ENCODE results near the gene WDR1.
"Not testable (repeated sequence)": the region's sequence is repeated elsewhere in the genome, so short reads cannot be mapped to it uniquely, and the experiment has no call there.

Gene WDR1

DNA sequence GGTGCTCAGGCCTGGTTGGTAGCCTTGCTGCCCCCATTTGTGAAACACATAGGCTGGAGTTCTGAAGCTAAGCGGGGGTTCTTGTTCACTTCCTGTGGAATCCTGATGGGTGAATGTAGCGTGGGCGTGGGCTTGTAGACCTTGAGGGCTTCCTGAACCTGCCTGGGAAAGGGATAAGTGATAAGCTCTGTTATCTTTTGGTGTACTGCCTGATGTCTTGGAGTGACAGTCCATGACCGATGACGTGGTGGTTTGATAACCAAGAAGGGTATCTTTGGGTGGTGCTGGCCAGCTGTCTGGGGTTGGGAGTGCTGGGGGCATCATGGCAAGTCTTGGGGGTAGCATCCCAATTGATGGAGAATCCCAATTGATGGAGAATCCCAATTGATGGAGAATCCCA is 17.5 kb upstream of the WDR1 start:
- H3K4me3 ChIP-seq (ENCODE audit: low read depth in 1 of 2, low read length in 2 of 2), result no peak overlapping the region
- H3K27me3 ChIP-seq (ENCODE audit: control insufficient read depth in 1 of 2, insufficient read depth in 2 of 2, low read length in 2 of 2), result no peaks in the 10 kb centered on the region
- no peaks in the 10 kb centered on the region for H3K36me3 ChIP-seq (ENCODE audit: control insufficient read depth in 1 of 2, insufficient read depth in 2 of 2, low read length in 2 of 2)
- H3K9ac ChIP-seq (ENCODE audit: low read depth in 1 of 2, low read length in 2 of 2), result no peak overlapping the region
- H3K27ac ChIP-seq (ENCODE audit: low read depth, low read length), result no peak overlapping the region
- H3K4me1 ChIP-seq (ENCODE audit: control insufficient read depth in 1 of 2, insufficient read depth in 2 of 2, low read length in 2 of 2), result no peaks in the 10 kb centered on the region
- no peaks in the 10 kb centered on the region for H3K9me3 ChIP-seq (ENCODE audit: control insufficient read depth in 1 of 2, low read length in 2 of 2)

DNA sequence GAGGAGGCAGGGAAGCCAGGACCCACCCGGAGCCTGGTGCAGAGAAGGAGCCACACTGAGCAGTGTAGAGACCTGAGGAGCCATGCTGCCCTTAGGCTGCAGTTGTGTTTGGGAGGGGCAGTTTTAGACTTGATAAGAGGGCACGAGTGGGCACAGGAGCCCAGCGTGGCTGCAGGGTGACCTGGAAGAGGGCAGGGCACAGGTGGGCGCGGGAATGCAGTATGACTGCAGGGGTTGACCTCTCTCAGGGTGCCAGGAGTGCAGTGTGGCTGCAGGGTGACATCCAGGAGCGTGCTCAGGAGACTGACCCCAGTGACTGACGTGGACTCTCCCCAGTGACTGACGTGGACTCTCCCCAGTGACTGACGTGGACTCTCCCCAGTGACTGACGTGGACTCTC is 14.6 kb upstream of the WDR1 start:
- Histone ChIP-seq H3K9ac (ENCODE audit: low read depth in 1 of 2, low read length in 2 of 2) (no peak overlapping the region), H3K27ac (ENCODE audit: low read depth, low read length) (no peak overlapping the region), H3K27me3 (ENCODE audit: control insufficient read depth in 1 of 2, insufficient read depth in 2 of 2, low read length in 2 of 2) (no peaks in the 10 kb centered on the region), H3K4me1 (ENCODE audit: control insufficient read depth in 1 of 2, insufficient read depth in 2 of 2, low read length in 2 of 2) (no peaks in the 10 kb centered on the region), H3K4me3 (ENCODE audit: low read depth in 1 of 2, low read length in 2 of 2) (no peak overlapping the region), H3K36me3 (ENCODE audit: control insufficient read depth in 1 of 2, insufficient read depth in 2 of 2, low read length in 2 of 2) (no peaks in the 10 kb centered on the region), H3K9me3 (ENCODE audit: control insufficient read depth in 1 of 2, low read length in 2 of 2) (no peaks in the 10 kb centered on the region)

DNA sequence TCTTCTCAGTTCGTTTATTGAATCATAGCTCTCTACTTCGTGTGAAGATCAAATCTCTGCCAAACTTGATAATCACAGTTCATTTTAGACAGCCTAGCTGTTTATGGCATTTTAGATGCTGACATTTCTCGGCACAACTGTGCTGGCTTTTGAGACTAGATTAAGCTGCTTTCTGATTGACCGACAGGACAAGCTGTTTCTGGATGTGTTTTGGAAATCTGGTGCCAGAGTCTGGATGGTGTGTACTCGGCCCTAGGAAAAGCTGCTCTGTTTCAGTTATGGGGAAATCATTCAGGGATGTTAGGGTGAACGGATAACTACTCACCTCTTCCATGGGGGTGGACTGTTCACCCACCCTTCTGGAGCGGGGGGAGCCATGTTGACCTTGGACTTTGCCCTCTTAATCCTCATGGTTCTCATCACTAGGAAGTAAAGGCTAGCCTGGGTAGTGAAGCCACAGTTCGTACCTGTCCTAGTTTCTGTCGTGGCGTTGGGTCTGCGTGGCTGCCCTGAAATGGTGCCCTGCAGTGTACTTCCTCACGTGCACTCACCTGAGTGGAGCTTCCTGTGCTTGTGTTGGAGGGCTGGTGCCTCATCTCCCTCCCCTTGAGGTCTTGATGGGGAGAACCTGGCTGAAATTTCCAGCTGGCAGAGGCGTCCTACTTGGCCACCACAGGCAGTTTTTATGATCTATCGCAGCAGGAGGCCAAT is 13.7 kb upstream of the WDR1 start:
- H3K36me3 ChIP-seq (ENCODE audit: control insufficient read depth in 1 of 2, insufficient read depth in 2 of 2, low read length in 2 of 2), result no peaks in the 10 kb centered on the region
- H3K27ac ChIP-seq (ENCODE audit: low read depth, low read length), result no peak overlapping the region
- no peaks in the 10 kb centered on the region for H3K4me1 ChIP-seq (ENCODE audit: control insufficient read depth in 1 of 2, insufficient read depth in 2 of 2, low read length in 2 of 2)

DNA sequence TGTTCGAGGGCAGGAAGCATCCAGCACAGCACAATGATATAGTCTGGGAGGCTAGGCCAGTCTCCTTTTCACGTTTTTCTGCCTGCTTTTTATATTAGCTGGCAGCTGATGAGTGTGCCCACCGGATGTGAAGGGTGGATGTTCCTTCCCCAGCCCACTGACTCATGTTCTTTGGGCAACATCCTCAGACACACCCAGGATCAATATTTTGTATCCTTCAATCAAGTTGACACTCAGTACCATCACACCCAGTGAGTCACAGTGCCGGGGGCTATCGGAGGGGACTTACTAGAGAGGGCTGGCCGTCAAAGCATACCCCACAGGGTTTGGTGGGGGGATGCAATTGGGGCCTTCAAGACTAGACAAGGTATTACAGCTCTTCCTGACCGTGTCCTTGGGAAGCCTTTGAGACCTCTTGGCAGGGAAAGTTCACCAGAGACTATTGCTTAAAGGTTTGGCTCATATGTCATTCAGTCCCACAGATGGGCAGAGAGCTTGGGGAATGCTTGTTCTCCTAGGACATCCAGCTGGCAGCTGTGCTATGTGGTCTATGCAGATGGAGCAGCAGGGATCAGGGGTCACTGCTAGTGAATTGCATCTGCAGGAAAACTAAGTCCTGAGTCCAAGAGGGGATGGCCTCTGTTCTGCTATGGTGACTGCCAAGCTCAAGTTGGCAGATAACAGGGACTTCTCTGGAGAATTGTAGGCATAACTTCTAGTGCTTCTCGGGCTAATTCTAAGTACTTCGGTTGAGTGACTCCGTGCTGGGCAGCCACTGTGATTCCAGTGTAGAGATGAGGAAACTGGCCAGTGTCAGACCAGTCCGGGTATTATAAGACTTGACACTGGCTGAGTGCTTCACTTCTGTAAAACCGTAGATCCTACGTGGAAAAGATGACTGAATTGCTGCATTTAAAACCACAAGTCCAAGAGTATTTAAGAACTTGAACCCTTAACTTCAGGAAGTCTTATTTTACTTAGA is 12.9 kb upstream of the WDR1 start:
- no peak overlapping the region for H3K4me3 ChIP-seq (ENCODE audit: low read depth in 1 of 2, low read length in 2 of 2)
- H3K4me1 ChIP-seq (ENCODE audit: control insufficient read depth in 1 of 2, insufficient read depth in 2 of 2, low read length in 2 of 2), result peaks cover under 1% of the 10 kb centered on the region in 2 donors
- H3K9me3 ChIP-seq (ENCODE audit: control insufficient read depth in 1 of 2, low read length in 2 of 2), result no peaks in the 10 kb centered on the region
- no peaks in the 10 kb centered on the region for H3K27me3 ChIP-seq (ENCODE audit: control insufficient read depth in 1 of 2, insufficient read depth in 2 of 2, low read length in 2 of 2)
- no peak overlapping the region for H3K9ac ChIP-seq (ENCODE audit: low read depth in 1 of 2, low read length in 2 of 2)
- H3K36me3 ChIP-seq (ENCODE audit: control insufficient read depth in 1 of 2, insufficient read depth in 2 of 2, low read length in 2 of 2), result no peaks in the 10 kb centered on the region
- no peak overlapping the region for H3K27ac ChIP-seq (ENCODE audit: low read depth, low read length)

More for the DNA sequence above, 13.7 kb upstream of the WDR1 start:
- no peak overlapping the region for H3K4me3 ChIP-seq (ENCODE audit: low read depth in 1 of 2, low read length in 2 of 2)
- H3K9ac ChIP-seq (ENCODE audit: low read depth in 1 of 2, low read length in 2 of 2), result no peak overlapping the region
- H3K9me3 ChIP-seq (ENCODE audit: control insufficient read depth in 1 of 2, low read length in 2 of 2), result no peaks in the 10 kb centered on the region
- H3K27me3 ChIP-seq (ENCODE audit: control insufficient read depth in 1 of 2, insufficient read depth in 2 of 2, low read length in 2 of 2), result no peaks in the 10 kb centered on the region

DNA sequence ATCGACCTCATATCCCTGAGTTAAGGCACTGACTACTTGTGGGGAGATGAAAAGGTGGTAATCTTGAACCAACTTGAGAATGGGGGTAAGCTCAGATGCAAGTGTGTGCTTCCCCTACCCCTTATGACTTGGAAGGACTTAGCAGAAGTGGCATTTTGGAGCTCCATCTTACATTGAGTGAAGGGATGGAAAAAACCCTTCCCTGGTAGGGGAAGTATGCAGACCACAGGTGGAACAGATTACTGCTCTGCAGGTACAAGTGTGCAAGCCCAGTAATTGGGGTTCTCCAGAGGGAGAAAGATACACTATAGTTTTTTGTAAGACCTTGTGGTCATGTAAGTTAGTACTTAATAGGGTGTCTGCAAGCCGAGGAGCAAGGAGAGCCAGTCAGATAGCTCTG is 12.2 kb upstream of the WDR1 start:
- no peak overlapping the region for H3K9ac ChIP-seq (ENCODE audit: low read depth in 1 of 2, low read length in 2 of 2)
- H3K36me3 ChIP-seq (ENCODE audit: control insufficient read depth in 1 of 2, insufficient read depth in 2 of 2, low read length in 2 of 2), result no peaks in the 10 kb centered on the region
- H3K27ac ChIP-seq (ENCODE audit: low read depth, low read length), result no peak overlapping the region
- H3K27me3 ChIP-seq (ENCODE audit: control insufficient read depth in 1 of 2, insufficient read depth in 2 of 2, low read length in 2 of 2), result no peaks in the 10 kb centered on the region
- H3K4me1 ChIP-seq (ENCODE audit: control insufficient read depth in 1 of 2, insufficient read depth in 2 of 2, low read length in 2 of 2), result peaks cover 7 to 8% of the 10 kb centered on the region in 2 donors
- no peaks in the 10 kb centered on the region for H3K9me3 ChIP-seq (ENCODE audit: control insufficient read depth in 1 of 2, low read length in 2 of 2)
- no peak overlapping the region for H3K4me3 ChIP-seq (ENCODE audit: low read depth in 1 of 2, low read length in 2 of 2)

DNA sequence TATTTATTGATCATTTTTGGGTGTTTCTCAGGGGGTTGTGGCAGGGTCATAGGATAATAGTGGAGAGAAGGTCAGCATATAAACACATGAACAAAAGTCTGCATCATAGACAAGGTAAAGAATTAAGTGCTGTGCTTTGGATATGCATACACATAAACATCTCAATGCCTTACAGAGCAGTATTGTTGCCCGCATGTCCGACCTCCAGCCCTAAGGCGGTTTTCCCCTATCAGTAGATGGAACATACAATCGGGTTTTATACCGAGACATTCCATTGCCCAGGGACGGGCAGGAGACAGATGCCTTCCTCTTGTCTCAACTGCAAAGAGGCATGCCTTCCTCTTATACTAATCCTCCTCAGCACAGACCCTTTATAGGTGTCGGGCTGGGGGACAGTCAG is 10.9 kb upstream of the WDR1 start:
- not testable (repeated sequence) for H3K36me3 ChIP-seq (ENCODE audit: control insufficient read depth in 1 of 2, insufficient read depth in 2 of 2, low read length in 2 of 2); H3K9me3 ChIP-seq (ENCODE audit: control insufficient read depth in 1 of 2, low read length in 2 of 2); H3K27me3 ChIP-seq (ENCODE audit: control insufficient read depth in 1 of 2, insufficient read depth in 2 of 2, low read length in 2 of 2); H3K4me3 ChIP-seq (ENCODE audit: low read depth in 1 of 2, low read length in 2 of 2); H3K27ac ChIP-seq (ENCODE audit: low read depth, low read length); H3K9ac ChIP-seq (ENCODE audit: low read depth in 1 of 2, low read length in 2 of 2)
- H3K4me1 ChIP-seq (ENCODE audit: control insufficient read depth in 1 of 2, insufficient read depth in 2 of 2, low read length in 2 of 2), result peaks cover 19 to 20% of the 10 kb centered on the region in 2 donors

DNA sequence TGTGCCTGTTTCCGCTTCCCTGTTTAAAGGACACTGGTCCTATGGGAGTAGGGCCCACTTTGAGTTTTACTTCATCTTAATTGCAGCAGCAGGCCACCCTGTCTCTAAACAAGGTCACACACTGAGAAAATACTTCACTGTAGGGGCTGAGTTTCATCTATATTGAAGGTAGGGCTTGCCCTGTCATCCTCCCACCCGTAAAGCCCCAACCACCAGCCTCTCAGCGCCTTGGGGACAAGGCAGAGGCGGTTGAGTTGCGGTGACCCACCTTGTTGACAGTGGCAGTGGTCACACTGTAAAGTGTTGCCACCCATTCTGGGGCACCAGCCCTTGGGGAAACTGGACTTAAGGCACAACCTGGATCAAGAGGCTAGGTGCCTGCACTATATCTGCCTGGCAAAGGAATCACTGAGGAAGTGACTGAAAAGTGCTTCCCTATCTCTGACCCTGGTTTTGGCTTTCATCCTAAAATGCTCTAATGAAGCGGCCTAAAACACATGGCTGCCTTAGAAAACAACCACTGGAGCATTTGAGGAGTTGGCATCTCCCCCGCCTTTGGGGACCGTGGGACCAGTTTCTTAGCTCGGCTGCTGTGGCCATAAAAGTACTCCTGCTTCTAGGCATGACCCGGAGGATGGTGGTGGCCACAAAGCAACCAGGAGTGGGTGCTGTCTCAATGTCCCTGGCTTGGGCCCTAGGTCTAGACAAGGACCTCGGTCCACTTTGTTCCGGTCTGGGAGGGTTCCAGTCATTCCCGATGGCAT is 7.8 kb upstream of the WDR1 start:
- Histone ChIP-seq H3K4me1 (ENCODE audit: control insufficient read depth in 1 of 2, insufficient read depth in 2 of 2, low read length in 2 of 2) (peaks cover 50 to 51% of the 10 kb centered on the region in 2 donors), H3K9ac (ENCODE audit: low read depth in 1 of 2, low read length in 2 of 2) (no peak overlapping the region), H3K36me3 (ENCODE audit: control insufficient read depth in 1 of 2, insufficient read depth in 2 of 2, low read length in 2 of 2) (no peaks in the 10 kb centered on the region), H3K9me3 (ENCODE audit: control insufficient read depth in 1 of 2, low read length in 2 of 2) (no peaks in the 10 kb centered on the region), H3K4me3 (ENCODE audit: low read depth in 1 of 2, low read length in 2 of 2) (no peak overlapping the region), H3K27ac (ENCODE audit: low read depth, low read length) (no peak overlapping the region), H3K27me3 (ENCODE audit: control insufficient read depth in 1 of 2, insufficient read depth in 2 of 2, low read length in 2 of 2) (no peaks in the 10 kb centered on the region)

DNA sequence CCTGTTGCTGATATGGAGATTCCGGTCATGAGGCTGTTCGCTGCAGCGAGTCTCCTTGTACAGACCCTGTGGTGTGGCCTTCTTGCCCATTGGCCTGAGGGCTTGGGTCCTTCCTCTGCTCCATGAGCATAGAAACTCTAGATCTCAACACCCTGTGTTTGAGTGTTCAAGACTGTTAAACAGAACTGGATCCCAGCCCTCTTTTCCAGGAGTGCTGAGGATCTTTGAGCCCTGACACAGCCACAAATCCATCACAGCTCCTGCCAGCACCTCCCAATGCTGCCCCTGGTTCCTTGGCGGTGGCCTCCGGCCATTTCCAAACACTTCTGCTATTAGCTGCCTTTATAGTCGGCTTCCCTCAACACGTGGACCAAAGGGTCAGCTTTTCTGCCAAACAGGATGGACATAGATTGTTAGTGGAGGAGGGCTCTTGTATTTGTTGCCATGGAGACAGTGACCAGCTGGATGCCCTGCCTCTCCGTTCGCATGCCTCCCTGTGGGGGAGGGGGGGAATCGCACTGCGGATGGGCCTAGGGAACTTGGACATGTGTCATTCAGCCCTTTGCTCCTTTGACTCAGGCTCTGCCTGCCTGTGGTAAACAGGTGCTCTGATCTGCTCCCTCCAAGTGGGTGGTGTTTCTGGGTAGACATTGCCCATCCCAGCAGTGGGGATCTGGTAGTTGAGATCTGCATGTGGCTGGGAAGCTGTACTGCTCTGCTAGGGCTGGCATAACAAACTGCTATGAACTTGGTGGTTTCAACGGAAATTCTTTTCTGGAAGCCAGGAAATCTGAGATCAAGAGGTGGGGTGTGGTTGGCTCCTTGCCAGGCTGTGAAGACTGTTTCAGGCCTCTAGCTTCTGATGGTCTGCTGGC is 6.9 kb upstream of the WDR1 start:
- Histone ChIP-seq H3K27ac (ENCODE audit: low read depth, low read length) (no peak overlapping the region), H3K36me3 (ENCODE audit: control insufficient read depth in 1 of 2, insufficient read depth in 2 of 2, low read length in 2 of 2) (no peaks in the 10 kb centered on the region), H3K9me3 (ENCODE audit: control insufficient read depth in 1 of 2, low read length in 2 of 2) (no peaks in the 10 kb centered on the region), H3K4me1 (ENCODE audit: control insufficient read depth in 1 of 2, insufficient read depth in 2 of 2, low read length in 2 of 2) (peaks cover 50 to 60% of the 10 kb centered on the region in 2 donors), H3K27me3 (ENCODE audit: control insufficient read depth in 1 of 2, insufficient read depth in 2 of 2, low read length in 2 of 2) (no peaks in the 10 kb centered on the region), H3K9ac (ENCODE audit: low read depth in 1 of 2, low read length in 2 of 2) (no peak overlapping the region), H3K4me3 (ENCODE audit: low read depth in 1 of 2, low read length in 2 of 2) (no peak overlapping the region)

DNA sequence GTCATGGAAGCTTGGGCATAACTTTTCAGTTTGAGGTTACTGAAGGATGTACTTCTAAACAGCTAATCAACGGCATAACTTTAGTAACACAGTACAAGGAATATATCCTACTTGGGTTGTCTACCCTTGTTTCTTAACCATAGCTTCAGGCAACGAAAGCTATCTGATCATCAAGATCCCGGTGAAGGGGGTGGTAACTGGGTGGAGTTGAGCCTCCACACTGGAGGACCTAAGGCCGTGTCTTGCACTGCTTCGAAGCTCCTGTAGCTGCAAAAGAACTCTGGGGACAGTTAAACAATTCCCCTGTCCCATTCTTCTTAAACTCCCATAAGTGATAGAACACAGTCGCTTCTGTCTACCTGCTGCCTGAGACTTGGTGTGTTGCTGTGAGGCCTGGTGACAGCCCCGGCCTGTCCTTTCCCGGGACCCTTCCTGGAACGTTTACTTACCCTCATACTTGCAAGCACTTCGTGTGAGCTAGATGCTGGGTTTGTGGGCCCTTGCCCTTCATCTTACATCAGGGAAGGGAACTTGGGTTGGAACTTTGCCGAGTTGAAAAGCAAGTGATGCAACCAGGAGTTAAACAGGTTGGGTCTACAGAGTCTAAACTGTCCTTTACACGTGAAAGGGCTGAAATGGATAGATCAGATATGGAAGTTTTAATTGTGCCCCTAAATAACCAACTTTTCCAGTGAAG is 5.8 kb upstream of the WDR1 start:
- Histone ChIP-seq H3K9ac (ENCODE audit: low read depth in 1 of 2, low read length in 2 of 2) (no peak overlapping the region), H3K4me3 (ENCODE audit: low read depth in 1 of 2, low read length in 2 of 2) (no peak overlapping the region), H3K9me3 (ENCODE audit: control insufficient read depth in 1 of 2, low read length in 2 of 2) (no peaks in the 10 kb centered on the region), H3K36me3 (ENCODE audit: control insufficient read depth in 1 of 2, insufficient read depth in 2 of 2, low read length in 2 of 2) (no peaks in the 10 kb centered on the region), H3K4me1 (ENCODE audit: control insufficient read depth in 1 of 2, insufficient read depth in 2 of 2, low read length in 2 of 2) (peaks cover 54 to 67% of the 10 kb centered on the region in 2 donors), H3K27me3 (ENCODE audit: control insufficient read depth in 1 of 2, insufficient read depth in 2 of 2, low read length in 2 of 2) (no peaks in the 10 kb centered on the region), H3K27ac (ENCODE audit: low read depth, low read length) (no peak overlapping the region)
